SK-N-SH (cell line): ENCODE results near the gene SCD5. TPM values are rescaled to one million over a fixed set of nuclear protein-coding genes. Genes with fewer than 3 reads are reported as not detected.

Experiments
- CTCF ChIA-PET: fragments of 300-600, 350-600 bp; formaldehyde crosslinking; extraction: SDS; loops from one replicate; lab custom pipeline; 2021; lab: Yijun Ruan, JAX
- POLR2A ChIA-PET: fragments of 350-600 bp; sonication (Branson Sonifier 250); formaldehyde crosslinking; extraction: SDS; loops from one replicate; lab custom pipeline; 2020; ENCODE audit warnings: antibody characterized with exemption, inconsistent platforms; lab: Yijun Ruan, JAX
- DNase-seq: peaks from one replicate; pipeline ENCODE4 v3.0.0; 2012
- H2AFZ ChIP-seq: fragments of 200-600 bp; sonication (generic); 2 replicates; pipeline ENCODE4 v1.8.1; 2016; ENCODE audit warnings: antibody characterized with exemption, mild to moderate bottlenecking, low read depth
- H3F3A ChIP-seq: fragments of 200-600 bp; sonication (generic); replicated peaks from 2 replicates; pipeline ENCODE3; 2016; ENCODE audit warnings: antibody characterized with exemption, mild to moderate bottlenecking; ENCODE audit not compliant: insufficient read depth
- H3K27ac ChIP-seq, 2 experiments: fragments of 200-500 bp in 1 of 2; fragments of 200-600 bp in 1 of 2; sonication (Bioruptor generic) in 1 of 2; sonication (generic), shearing (Covaris generic) in 1 of 2; 2 replicates each; pipeline versions ENCODE4 v1.5.1 to v1.6.1; 2014 to 2016; ENCODE audit warnings: low read depth in 2 of 2, inconsistent platforms in 1 of 2, low read length in 1 of 2, mild to moderate bottlenecking in 1 of 2, mixed read lengths in 1 of 2
- H3K27me3 ChIP-seq: fragments of 200-600 bp; sonication (generic), shearing (Covaris generic); 2 replicates; pipeline ENCODE4 v1.6.1; 2016; ENCODE audit warnings: mixed run types; ENCODE audit not compliant: insufficient read depth
- H3K36me3 ChIP-seq, 2 experiments: fragments of 200-500 bp in 1 of 2; fragments of 200-600 bp in 1 of 2; sonication (Bioruptor generic) in 1 of 2; sonication (generic) in 1 of 2; replicated peaks in 1 of 2; 2 replicates each; pipeline versions ENCODE3 to v1.5.1; 2014 to 2016; ENCODE audit warnings: low read length in 1 of 2, mild to moderate bottlenecking in 1 of 2; ENCODE audit not compliant: insufficient read depth in 2 of 2, control insufficient read depth in 1 of 2
- H3K4me1 ChIP-seq, 2 experiments: fragments of 200-500 bp in 1 of 2; fragments of 200-600 bp in 1 of 2; sonication (Bioruptor generic) in 1 of 2; sonication (generic), shearing (Covaris generic) in 1 of 2; 2 replicates each; pipeline versions ENCODE4 v1.5.1 to v1.6.1; 2014 to 2016; ENCODE audit warnings: low read depth in 1 of 2, low read length in 1 of 2, mixed run types in 1 of 2; ENCODE audit not compliant: insufficient read depth in 2 of 2, control insufficient read depth in 1 of 2
- H3K4me2 ChIP-seq: fragments of 200-600 bp; sonication (generic), shearing (Covaris generic); 2 replicates; pipeline ENCODE4 v1.6.1; 2017; ENCODE audit warnings: mixed run types
- H3K4me3 ChIP-seq, 2 experiments: fragments of 200-500 bp in 1 of 2; fragments of 200-600 bp in 1 of 2; sonication (Bioruptor generic) in 1 of 2; sonication (generic), shearing (Covaris generic) in 1 of 2; 2 replicates each; pipeline versions ENCODE4 v1.5.1 to v1.8.1; 2014 to 2016; ENCODE audit warnings: low read depth in 2 of 2, inconsistent platforms in 1 of 2, low read length in 1 of 2, mild to moderate bottlenecking in 1 of 2, mixed read lengths in 1 of 2, moderate library complexity in 1 of 2
- H3K79me2 ChIP-seq: fragments of 200-600 bp; sonication (generic); 2 replicates; pipeline ENCODE4 v1.8.1; 2017; ENCODE audit warnings: mild to moderate bottlenecking; ENCODE audit not compliant: insufficient read depth
- H3K9ac ChIP-seq: fragments of 200-600 bp; sonication (generic); 2 replicates; pipeline ENCODE4 v1.6.1; 2017; ENCODE audit warnings: mixed run types
- H3K9me2 ChIP-seq: fragments of 200-600 bp; sonication (generic); 2 replicates; pipeline ENCODE4 v1.6.1; 2017; ENCODE audit warnings: mixed run types
- H3K9me3 ChIP-seq: fragments of 200-600 bp; sonication (generic); 2 replicates; pipeline ENCODE4 v1.6.1; 2017; ENCODE audit warnings: mixed run types, mild to moderate bottlenecking, moderate library complexity
- H4K20me1 ChIP-seq: fragments of 200-600 bp; sonication (generic); 2 replicates; pipeline ENCODE4 v1.6.1; 2017; ENCODE audit warnings: mild to moderate bottlenecking, mixed run types; ENCODE audit not compliant: insufficient read depth
- EZH2phosphoT487 ChIP-seq: fragments of 200-600 bp; sonication (generic); IDR thresholded peaks from 2 replicates; pipeline ENCODE4 v1.6.1; 2017; ENCODE audit warnings: low read depth, mixed run types, mild to moderate bottlenecking, antibody characterized with exemption, moderate library complexity, borderline replicate concordance
- FOSL2 ChIP-seq: IDR thresholded peaks from 2 replicates; pipeline ENCODE4 v1.4.0; 2012; ENCODE audit warnings: low read depth, mild to moderate bottlenecking, moderate library complexity, borderline replicate concordance
- FOXJ3 ChIP-seq: sonication (generic); formaldehyde crosslinking; IDR thresholded peaks from 2 replicates; pipeline ENCODE4 v1.5.1; 2020; ENCODE audit warnings: mild to moderate bottlenecking, missing genetic modification reagents
- FOXM1 ChIP-seq: IDR thresholded peaks from 2 replicates; pipeline ENCODE4 v1.4.0; 2012; ENCODE audit warnings: low read depth, mild to moderate bottlenecking
- GATA2 ChIP-seq: sonication (generic); formaldehyde crosslinking; IDR thresholded peaks from 2 replicates; pipeline ENCODE4 v1.5.0; 2020; ENCODE audit warnings: mild to moderate bottlenecking, missing genetic modification reagents
- MAX ChIP-seq: IDR thresholded peaks from 2 replicates; pipeline ENCODE4 v1.4.0; 2012; ENCODE audit warnings: low read depth
- MXI1 ChIP-seq: IDR thresholded peaks from 2 replicates; pipeline ENCODE4 v1.6.1; 2012; ENCODE audit warnings: mild to moderate bottlenecking, low read depth, low read length, improper control_type of control experiment
- NFIC ChIP-seq: IDR thresholded peaks from 2 replicates; pipeline ENCODE4 v1.4.0; 2012; ENCODE audit warnings: borderline replicate concordance
- RCOR1 ChIP-seq: fragments of 150-350 bp; IDR thresholded peaks from 2 replicates; pipeline ENCODE4 v1.6.1; 2017; ENCODE audit warnings: antibody characterized with exemption, low read length
- REST ChIP-seq: IDR thresholded peaks from 2 replicates; pipeline ENCODE4 v1.6.1; 2012; ENCODE audit warnings: mild to moderate bottlenecking, low read depth, low read length, moderate library complexity
- RFX5 ChIP-seq: IDR thresholded peaks from 2 replicates; pipeline ENCODE4 v1.6.1; 2012; ENCODE audit warnings: mild to moderate bottlenecking, improper control_type of control experiment, low read length
- RXRA ChIP-seq: IDR thresholded peaks from 2 replicates; pipeline ENCODE4 v1.4.0; 2012; ENCODE audit warnings: low read depth, mild to moderate bottlenecking, borderline replicate concordance
- TCF12 ChIP-seq: IDR thresholded peaks from 2 replicates; pipeline ENCODE4 v1.4.0; 2012
- TEAD4 ChIP-seq: IDR thresholded peaks from 2 replicates; pipeline ENCODE4 v1.4.0; 2012; ENCODE audit warnings: mild to moderate bottlenecking, borderline replicate concordance; ENCODE audit not compliant: insufficient read depth
- USF1 ChIP-seq: IDR thresholded peaks from 2 replicates; pipeline ENCODE4 v1.4.0; 2012; ENCODE audit warnings: low read depth, borderline replicate concordance
- USF2 ChIP-seq: fragments of 150-350 bp; IDR thresholded peaks from 2 replicates; pipeline ENCODE4 v1.6.1; 2017; ENCODE audit warnings: antibody characterized with exemption, low read length, low read depth, borderline replicate concordance
- WGBS: methylation state at CpG from one replicate; pipeline ENCODE4 v1.1.6; 2017; ENCODE audit warnings: low lambda C conversion rate; 5-methylcytosine and 5-hydroxymethylcytosine counted together
- polyA plus RNA-seq, 3 experiments: library from polyadenylated mRNA; depleted of rRNA; stranded (reverse); fragments of >200 nt; gene quantifications; 2 replicates each; pipeline ENCODE4 v1.2.3, GENCODE V29; 2012

Gene SCD5
- polyA plus RNA-seq, 1 of the 3 experiments (the other 2 are of a cell fraction): 23.7 TPM

GRCh38 chr4:82761229-82761628 is 37.4 kb downstream of the SCD5 start (continued):
- TF ChIP-seq REST (no peak), FOSL2 (no peak), FOXM1 (no peak), USF1 (no peak)

GRCh38 chr4:82758701-82759685 is 39.6 kb downstream of the SCD5 start:
- H3K9me3 ChIP-seq: peaks cover 4% of the 10 kb centered on the region; the same call in 1 of the 2 replicates
- no peak overlapping the region for H3K9ac ChIP-seq
- peaks cover 25% of the 10 kb centered on the region; the same call in 1 of the 2 replicates for H3K79me2 ChIP-seq
- no peaks in the 10 kb centered on the region for H4K20me1 ChIP-seq
- no peaks in the 10 kb centered on the region for H3K9me2 ChIP-seq
- no peak overlapping the region for H2AFZ ChIP-seq
- no peaks in the 10 kb centered on the region for H3K4me1 ChIP-seq
- CTCF ChIA-PET: interaction anchor here (0.9 to 1.2 kb wide), 2 partner anchors 20 to 37 kb away, joined by 3 read pairs; no protein-coding TSS in a partner anchor
- DNase-seq: no peak
- H3K27me3 ChIP-seq: no peaks in the 10 kb centered on the region
- H3K36me3 ChIP-seq: no peaks in the 10 kb centered on the region
- TF ChIP-seq USF1: no peak
- 88% methylated on average over 26 of the region's 31 CpGs for WGBS
- H3K27ac ChIP-seq: no peak overlapping the region
- H3K4me3 ChIP-seq: no peak overlapping the region
- H3F3A ChIP-seq: peaks cover 7% of the 10 kb centered on the region
- POLR2A ChIA-PET: no interaction called here
- no peak overlapping the region for H3K4me2 ChIP-seq

GRCh38 chr4:82756061-82756460 is 42.5 kb downstream of the SCD5 start:
- Histone ChIP-seq H2AFZ (no peak overlapping the region), H3K4me2 (no peak overlapping the region), H3K36me3 (no peaks in the 10 kb centered on the region), H3K79me2 (peaks cover 21% of the 10 kb centered on the region), H3K27me3 (no peaks in the 10 kb centered on the region), H3K4me3 (no peak overlapping the region), H3K9ac (no peak overlapping the region), H3K9me2 (no peaks in the 10 kb centered on the region), H3K4me1 (peaks cover 6 to 7% of the 10 kb centered on the region in 2 experiments; a peak in 2 of 4 replicates), H3K9me3 (no peaks in the 10 kb centered on the region), H4K20me1 (no peaks in the 10 kb centered on the region; the same call in 1 of the 2 replicates), H3K27ac (no peak overlapping the region), H3F3A (peaks cover 15% of the 10 kb centered on the region)
- WGBS: 93% methylated on average over 2 of the region's 4 CpGs
- no peak for DNase-seq
- POLR2A ChIA-PET: no interaction called here
- CTCF ChIA-PET: no interaction called here
- TF ChIP-seq GATA2 (no peak), EZH2phosphoT487 (no peak), TCF12 (no peak), MXI1 (no peak), RCOR1 (no peak), MAX (no peak), FOSL2 (no peak), RFX5 (no peak), RXRA (no peak), FOXJ3 (CRISPR knock-in tag) (no peak), USF2 (no peak), TEAD4 (no peak), NFIC (no peak)
